Measurements from ENCODE around the gene ERG28. TPM values are rescaled to one million over a fixed set of nuclear protein-coding genes. Genes with fewer than 3 reads are reported as not detected.
A peak's percentile ranks its signal among the peaks of the same experiment; 100 is the strongest.

Gene ERG28
- total RNA-seq, 1 donor from 2014 or later: 24.6 TPM

DNA sequence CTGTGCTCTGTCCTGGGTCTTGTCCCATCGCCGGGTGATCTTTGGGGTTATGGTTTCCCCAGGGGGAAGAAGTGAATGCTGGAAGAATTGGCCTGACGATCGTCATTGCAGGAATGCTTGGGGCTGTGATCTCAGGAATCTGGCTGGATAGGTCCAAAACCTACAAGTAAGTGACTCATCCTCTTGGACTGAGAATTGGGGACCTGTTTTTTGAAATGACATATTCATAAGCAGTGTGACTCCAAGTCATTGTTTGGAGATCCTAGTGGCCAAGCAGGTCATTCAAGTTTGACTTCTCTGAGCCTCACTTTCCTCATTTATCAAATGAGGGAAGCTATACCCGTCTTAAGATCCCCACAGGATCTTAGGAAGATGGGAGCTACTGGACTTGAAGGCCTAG, 25.8 kb downstream of the ERG28 start:
- TF ChIP-seq, protein P1, sequence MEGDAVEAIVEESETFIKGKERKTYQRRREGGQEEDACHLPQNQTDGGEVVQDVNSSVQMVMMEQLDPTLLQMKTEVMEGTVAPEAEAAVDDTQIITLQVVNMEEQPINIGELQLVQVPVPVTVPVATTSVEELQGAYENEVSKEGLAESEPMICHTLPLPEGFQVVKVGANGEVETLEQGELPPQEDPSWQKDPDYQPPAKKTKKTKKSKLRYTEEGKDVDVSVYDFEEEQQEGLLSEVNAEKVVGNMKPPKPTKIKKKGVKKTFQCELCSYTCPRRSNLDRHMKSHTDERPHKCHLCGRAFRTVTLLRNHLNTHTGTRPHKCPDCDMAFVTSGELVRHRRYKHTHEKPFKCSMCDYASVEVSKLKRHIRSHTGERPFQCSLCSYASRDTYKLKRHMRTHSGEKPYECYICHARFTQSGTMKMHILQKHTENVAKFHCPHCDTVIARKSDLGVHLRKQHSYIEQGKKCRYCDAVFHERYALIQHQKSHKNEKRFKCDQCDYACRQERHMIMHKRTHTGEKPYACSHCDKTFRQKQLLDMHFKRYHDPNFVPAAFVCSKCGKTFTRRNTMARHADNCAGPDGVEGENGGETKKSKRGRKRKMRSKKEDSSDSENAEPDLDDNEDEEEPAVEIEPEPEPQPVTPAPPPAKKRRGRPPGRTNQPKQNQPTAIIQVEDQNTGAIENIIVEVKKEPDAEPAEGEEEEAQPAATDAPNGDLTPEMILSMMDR (conservative IDR thresholded peaks at IDR 0.05): no peak
- Mint-ChIP-seq H3K9me3 (peaks cover 6% of the 10 kb centered on the region), H3K27me3 (peaks cover 3% of the 10 kb centered on the region), H3K36me3 (peaks cover 4% of the 10 kb centered on the region), H3K4me1 (ENCODE audit: unreplicated experiment) (peaks cover 8% of the 10 kb centered on the region), H3K27ac (peak overlapping the region; percentile 91), H3K4me3 (peak overlapping the region; percentile 69)
- no peak for DNase-seq (ENCODE audit: extremely low spot score, unreplicated experiment)

DNA sequence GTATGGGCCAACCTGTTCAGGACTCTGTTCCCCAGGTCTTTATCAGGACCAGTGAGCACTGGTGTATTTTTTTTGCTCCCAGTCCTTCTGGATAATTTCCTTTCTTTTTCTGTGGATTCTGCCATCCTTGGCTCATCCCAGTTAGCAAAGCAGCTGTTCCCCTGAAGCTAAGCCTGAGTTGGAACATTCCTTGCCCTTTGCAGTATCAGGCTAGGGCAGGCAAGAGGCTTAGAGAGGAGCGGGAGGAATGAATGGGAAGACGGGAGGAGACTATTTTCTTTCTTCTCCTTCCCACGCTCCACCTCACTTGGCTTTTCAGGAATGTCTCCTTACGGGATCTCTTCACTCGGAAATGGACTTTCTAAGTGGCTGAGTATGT, 29.2 kb downstream of the ERG28 start:
- peaks cover 8% of the 10 kb centered on the region for H3K4me1 Mint-ChIP-seq (ENCODE audit: unreplicated experiment)
- TF ChIP-seq, protein P1 (conservative IDR thresholded peaks at IDR 0.05): no peak
- peaks cover 3% of the 10 kb centered on the region for H3K27me3 Mint-ChIP-seq
- peaks cover 6% of the 10 kb centered on the region for H3K9me3 Mint-ChIP-seq
- H3K36me3 Mint-ChIP-seq: peaks cover 4% of the 10 kb centered on the region
- no peak for DNase-seq (ENCODE audit: extremely low spot score, unreplicated experiment)
- H3K27ac Mint-ChIP-seq: no peak overlapping the region
- no peak overlapping the region for H3K4me3 Mint-ChIP-seq

DNA sequence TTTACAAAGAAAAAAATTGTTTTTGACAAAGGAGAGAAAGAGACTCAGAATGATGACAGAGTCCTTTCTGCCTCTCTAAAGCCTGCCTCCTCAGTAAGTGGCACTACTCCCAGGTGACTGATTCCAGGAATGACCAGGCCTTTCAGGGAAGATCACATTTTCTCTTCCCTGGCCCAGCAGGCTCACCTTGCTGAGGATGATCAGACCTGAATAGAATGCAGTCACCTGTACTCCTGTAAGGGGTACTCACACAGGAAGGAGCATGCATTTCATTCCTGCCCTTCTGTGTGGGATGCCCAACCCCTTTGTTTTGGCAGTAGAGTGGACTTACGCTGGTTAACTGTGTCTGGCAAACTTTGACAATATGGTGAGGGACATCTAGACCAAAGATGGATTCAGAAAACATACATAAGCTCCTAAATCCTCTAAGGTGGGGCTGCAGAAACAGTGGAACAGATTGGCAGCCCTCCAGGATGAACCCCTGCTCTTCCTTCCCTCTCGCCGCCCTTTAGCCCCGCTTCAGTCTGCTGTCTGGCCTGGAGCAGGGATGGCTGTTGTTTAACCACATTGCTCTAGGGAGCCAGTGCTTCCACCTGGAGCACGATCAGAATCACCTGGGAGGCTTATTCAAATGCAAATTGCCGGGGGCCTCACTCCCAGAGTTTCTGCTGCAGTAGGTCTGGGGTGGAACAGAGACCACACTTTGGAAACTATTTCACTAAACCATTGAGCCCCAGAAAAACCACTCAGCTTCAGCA, 29.8 kb downstream of the ERG28 start:
- peaks cover 8% of the 10 kb centered on the region for H3K4me1 Mint-ChIP-seq (ENCODE audit: unreplicated experiment)
- H3K9me3 Mint-ChIP-seq: peaks cover 6% of the 10 kb centered on the region
- H3K36me3 Mint-ChIP-seq: peaks cover 4% of the 10 kb centered on the region
- H3K27me3 Mint-ChIP-seq: peaks cover 3% of the 10 kb centered on the region
- TF ChIP-seq, protein P1 (conservative IDR thresholded peaks at IDR 0.05): no peak
- no peak for DNase-seq (ENCODE audit: extremely low spot score, unreplicated experiment)
- no peak overlapping the region for H3K27ac Mint-ChIP-seq
- H3K4me3 Mint-ChIP-seq: no peak overlapping the region

DNA sequence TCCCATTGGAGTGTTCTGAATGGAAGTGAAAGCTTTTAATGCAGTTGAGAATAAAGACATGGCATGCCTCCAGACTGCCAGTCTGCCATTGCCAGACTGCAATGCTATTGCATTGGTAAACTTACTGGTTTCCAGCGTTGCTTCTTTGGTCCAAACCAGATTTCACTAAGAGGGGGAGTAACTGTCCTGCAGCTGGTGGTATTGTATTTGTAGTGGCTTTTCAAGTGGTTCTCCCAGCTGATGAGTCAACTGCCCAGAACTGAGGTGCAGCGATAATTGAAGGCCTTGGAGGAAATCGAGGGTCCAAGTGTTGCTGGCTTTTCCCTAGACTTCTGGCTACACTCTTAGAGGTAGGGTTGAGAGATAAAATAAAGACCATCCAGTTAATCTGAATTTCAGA, 31.9 kb downstream of the ERG28 start:
- no peaks in the 10 kb centered on the region for H3K9me3 Mint-ChIP-seq
- no peak overlapping the region for H3K27ac Mint-ChIP-seq
- H3K27me3 Mint-ChIP-seq: peaks cover 3% of the 10 kb centered on the region
- TF ChIP-seq, protein P1 (conservative IDR thresholded peaks at IDR 0.05): no peak
- no peak for DNase-seq (ENCODE audit: extremely low spot score, unreplicated experiment)
- no peaks in the 10 kb centered on the region for H3K4me1 Mint-ChIP-seq (ENCODE audit: unreplicated experiment)
- no peaks in the 10 kb centered on the region for H3K36me3 Mint-ChIP-seq
- H3K4me3 Mint-ChIP-seq: no peak overlapping the region

DNA sequence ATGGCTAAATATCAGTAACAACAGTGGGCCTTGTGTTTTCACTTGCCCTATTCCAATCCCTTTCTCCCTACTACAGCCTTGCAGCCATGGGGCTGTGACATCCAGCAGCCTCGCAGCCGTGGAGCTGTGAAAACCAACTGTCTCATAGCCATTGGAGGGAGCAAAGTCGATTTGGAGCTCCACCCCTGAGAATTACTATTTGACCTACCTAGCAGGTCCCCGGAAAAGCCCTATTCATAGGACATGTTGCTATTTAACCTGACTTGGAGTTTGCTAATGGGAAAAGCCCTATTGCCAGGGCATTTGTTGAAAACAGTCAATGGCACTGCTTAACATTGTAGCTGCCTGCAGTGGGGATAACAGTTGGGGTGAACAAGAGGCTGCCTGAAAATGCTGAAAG, 33.3 kb downstream of the ERG28 start:
- Mint-ChIP-seq H3K27ac (no peak overlapping the region), H3K9me3 (no peaks in the 10 kb centered on the region), H3K4me1 (ENCODE audit: unreplicated experiment) (no peaks in the 10 kb centered on the region), H3K36me3 (no peaks in the 10 kb centered on the region), H3K27me3 (peaks cover 3% of the 10 kb centered on the region), H3K4me3 (no peak overlapping the region)
- TF ChIP-seq, protein P1 (conservative IDR thresholded peaks at IDR 0.05): no peak
- no peak for DNase-seq (ENCODE audit: extremely low spot score, unreplicated experiment)
